ENCODE data around the gene NEK4.

Gene NEK4

GRCh38 chr3:52663098-52663497, 107.6 kb downstream of the NEK4 start:
- DNase-seq (ENCODE audit: low read depth in 2 of 2) = no peak

GRCh38 chr3:52660046-52660445, 110.7 kb downstream of the NEK4 start:
- no peak for DNase-seq (ENCODE audit: low read depth in 2 of 2)
